Suprapubic skin (tissue), 4 donors: ENCODE measurements around the gene ZNF555.
"Not testable (repeated sequence)": the region's sequence is repeated elsewhere in the genome, so short reads cannot be mapped to it uniquely, and the experiment has no call there.

Source experiments
- CTCF ChIP-seq, 2 donors: fragments of 200-600 bp in 1 of 2; fragments of 450-650 bp in 1 of 2; sonication (generic) in 1 of 2; IDR thresholded peaks; one replicate each; pipeline ENCODE4 v1.5.1; 2016 to 2019; ENCODE audit warnings: antibody characterized with exemption in 2 of 2, mild to moderate bottlenecking in 1 of 2, moderate library complexity in 1 of 2
- EP300 ChIP-seq: sonication (generic); formaldehyde crosslinking; IDR thresholded peaks from one replicate; pipeline ENCODE4 v1.6.1; 2017; ENCODE audit warnings: antibody characterized with exemption
- POLR2A ChIP-seq, 2 donors: fragments of 450-650 bp; IDR thresholded peaks; one replicate each; pipeline ENCODE4 v1.6.1; 2017; ENCODE audit warnings: antibody characterized with exemption in 2 of 2, mild to moderate bottlenecking in 2 of 2, moderate library complexity in 2 of 2
- POLR2AphosphoS5 ChIP-seq, 3 donors: sonication (generic); formaldehyde crosslinking; IDR thresholded peaks; one replicate each; pipeline ENCODE4 v1.6.1; 2017; ENCODE audit warnings: antibody characterized with exemption in 3 of 3

DNA sequence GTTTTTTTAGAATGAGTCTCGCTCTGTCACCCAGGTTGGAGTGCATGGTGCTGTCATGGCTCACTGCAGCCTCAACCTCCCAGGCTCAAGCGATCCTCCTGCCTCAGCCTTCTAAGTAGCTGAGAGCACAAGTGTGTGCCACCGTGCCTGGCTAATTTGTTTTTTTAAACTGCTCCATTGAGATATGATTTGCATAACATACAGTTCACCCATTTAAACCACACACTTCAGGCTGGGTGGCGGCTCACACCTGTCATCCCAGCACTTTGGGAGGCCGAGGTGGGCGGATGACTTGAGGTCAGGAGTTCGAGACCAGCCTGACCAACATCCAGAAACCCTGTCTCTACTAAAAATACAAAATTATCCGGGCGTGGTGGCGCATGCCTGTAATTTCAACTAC, 48.6 kb upstream of the ZNF555 start:
- TF ChIP-seq CTCF (IDR thresholded peaks at IDR 0.05); POLR2A (IDR thresholded peaks at IDR 0.05); POLR2AphosphoS5 (IDR thresholded peaks at IDR 0.05); EP300: not testable (repeated sequence)
